BJ (cell line): ENCODE data around the gene OR6K3. TPM values are rescaled to one million over a fixed set of nuclear protein-coding genes. Genes with fewer than 3 reads are reported as not detected.

Experiments used
- CTCF ChIA-PET: fragments of 350-600 bp; formaldehyde crosslinking; extraction: SDS; loops from one replicate; lab custom pipeline; 2021; ENCODE audit warnings: antibody characterized with exemption, inconsistent platforms; lab: Yijun Ruan, JAX
- POLR2A ChIA-PET: fragments of 300-600 bp; sonication (Branson Sonifier 250); formaldehyde crosslinking; extraction: SDS; loops from one replicate; lab custom pipeline; 2021; ENCODE audit warnings: antibody characterized with exemption; lab: Charles Lee
- DNase-seq: peaks from one replicate; pipeline ENCODE4 v3.0.0-alpha.2; 2011; ENCODE audit warnings: low read depth
- H3K27me3 ChIP-seq: 2 replicates; pipeline ENCODE4 v1.6.0; 2011; ENCODE audit warnings: low read length; ENCODE audit not compliant: control insufficient read depth, insufficient read depth
- H3K36me3 ChIP-seq: 2 replicates; pipeline ENCODE4 v1.5.1; 2011; ENCODE audit warnings: low read length; ENCODE audit not compliant: control insufficient read depth, insufficient read depth
- H3K4me3 ChIP-seq: 2 replicates; pipeline ENCODE4 v1.5.1; 2011; ENCODE audit warnings: low read depth, mild to moderate bottlenecking, control low read depth, low read length
- CTCF ChIP-seq: IDR thresholded peaks from 2 replicates; pipeline ENCODE4 v1.5.1; 2011; ENCODE audit warnings: low read depth, mild to moderate bottlenecking, control low read depth, inconsistent platforms, low read length, moderate library complexity; ENCODE audit not compliant: insufficient read depth
- polyA plus RNA-seq: library from polyadenylated mRNA; depleted of rRNA; stranded (reverse); fragments of >200 nt; gene quantifications from 2 replicates; pipeline ENCODE4 v1.2.3, GENCODE V29; 2011

OR6K3 gene
- polyA plus RNA-seq, 1 experiment = not detected

GRCh38 chr1:158731707-158732106, 11.2 kb upstream of the OR6K3 start:
- H3K4me3 ChIP-seq = no peak overlapping the region
- H3K36me3 ChIP-seq = no peaks in the 10 kb centered on the region
- no peak for DNase-seq
- TF ChIP-seq CTCF = no peak
- no peaks in the 10 kb centered on the region for H3K27me3 ChIP-seq
- ChIA-PET POLR2A (no interaction called here), CTCF (interaction anchor here (1.2 kb wide), 1 partner anchor 13 kb away, joined by 3 read pairs; no protein-coding TSS in a partner anchor)

GRCh38 chr1:158730453-158730852, 9.9 kb upstream of the OR6K3 start:
- ChIA-PET CTCF (interaction anchor here (0.6 kb wide), 1 partner anchor 267 kb away, joined by 3 read pairs; no protein-coding TSS in a partner anchor), POLR2A (no interaction called here)
- H3K4me3 ChIP-seq = no peak overlapping the region
- no peaks in the 10 kb centered on the region for H3K27me3 ChIP-seq
- DNase-seq = no peak
- no peak for TF ChIP-seq CTCF
- no peaks in the 10 kb centered on the region for H3K36me3 ChIP-seq

- Histone ChIP-seq H3K27me3 (no peaks in the 10 kb centered on the region), H3K4me3 (no peak overlapping the region), H3K36me3 (no peaks in the 10 kb centered on the region)
- ChIA-PET CTCF (no interaction called here), POLR2A (no interaction called here)
- no peak for TF ChIP-seq CTCF
- no peak for DNase-seq
Observed at GRCh38 chr1:158728510-158729225, 8.1 kb upstream of the OR6K3 start.

- no peaks in the 10 kb centered on the region for H3K36me3 ChIP-seq
- POLR2A ChIA-PET = no interaction called here
- CTCF ChIA-PET = no interaction called here
- TF ChIP-seq CTCF = no peak
- DNase-seq = no peak
- no peaks in the 10 kb centered on the region for H3K27me3 ChIP-seq
- H3K4me3 ChIP-seq = no peak overlapping the region
Observed at GRCh38 chr1:158724442-158724841, 3.9 kb upstream of the OR6K3 start.

GRCh38 chr1:158719664-158720063, 856 bp downstream of the OR6K3 start:
- no peak for DNase-seq
- CTCF ChIA-PET = no interaction called here

More at GRCh38 chr1:158719664-158720063, 856 bp downstream of the OR6K3 start:
- Histone ChIP-seq H3K36me3 (no peaks in the 10 kb centered on the region), H3K27me3 (no peaks in the 10 kb centered on the region), H3K4me3 (no peak overlapping the region)
- TF ChIP-seq CTCF = no peak
- POLR2A ChIA-PET = no interaction called here
